ENCODE results near the gene SPSB2. TPM values are rescaled to one million over a fixed set of nuclear protein-coding genes. Genes with fewer than 3 reads are reported as not detected.
"Not testable (repeated sequence)": the region's sequence is repeated elsewhere in the genome, so short reads cannot be mapped to it uniquely, and the experiment has no call there.

Gene SPSB2
- polyA plus RNA-seq, 1 donor from 2014 or later: 12.8 TPM

DNA sequence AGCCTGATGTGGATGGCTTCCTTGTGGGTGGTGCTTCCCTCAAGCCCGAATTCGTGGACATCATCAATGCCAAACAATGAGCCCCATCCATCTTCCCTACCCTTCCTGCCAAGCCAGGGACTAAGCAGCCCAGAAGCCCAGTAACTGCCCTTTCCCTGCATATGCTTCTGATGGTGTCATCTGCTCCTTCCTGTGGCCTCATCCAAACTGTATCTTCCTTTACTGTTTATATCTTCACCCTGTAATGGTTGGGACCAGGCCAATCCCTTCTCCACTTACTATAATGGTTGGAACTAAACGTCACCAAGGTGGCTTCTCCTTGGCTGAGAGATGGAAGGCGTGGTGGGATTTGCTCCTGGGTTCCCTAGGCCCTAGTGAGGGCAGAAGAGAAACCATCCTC lies 2.8 kb downstream of the SPSB2 start:
- H3K4me2 ChIP-seq (ENCODE audit: low read length); H3K4me3 ChIP-seq (ENCODE audit: low read length); H3F3A ChIP-seq (ENCODE audit: insufficient read depth, low read length, poor library complexity, severe bottlenecking); H3K79me2 ChIP-seq (replicated peaks; ENCODE audit: insufficient read depth, low read length); H2AFZ ChIP-seq (ENCODE audit: low read depth, low read length); H3K36me3 ChIP-seq (ENCODE audit: insufficient read depth, low read length); H3K9me3 ChIP-seq (ENCODE audit: low read length); H3K27me3 ChIP-seq (ENCODE audit: insufficient read depth, low read depth, low read length); H3K9ac ChIP-seq (ENCODE audit: low read length); H3K9me2 ChIP-seq (ENCODE audit: insufficient read depth, low read length); H4K20me1 ChIP-seq (ENCODE audit: insufficient read depth); H3K27ac ChIP-seq (ENCODE audit: low read length): not testable (repeated sequence)

DNA sequence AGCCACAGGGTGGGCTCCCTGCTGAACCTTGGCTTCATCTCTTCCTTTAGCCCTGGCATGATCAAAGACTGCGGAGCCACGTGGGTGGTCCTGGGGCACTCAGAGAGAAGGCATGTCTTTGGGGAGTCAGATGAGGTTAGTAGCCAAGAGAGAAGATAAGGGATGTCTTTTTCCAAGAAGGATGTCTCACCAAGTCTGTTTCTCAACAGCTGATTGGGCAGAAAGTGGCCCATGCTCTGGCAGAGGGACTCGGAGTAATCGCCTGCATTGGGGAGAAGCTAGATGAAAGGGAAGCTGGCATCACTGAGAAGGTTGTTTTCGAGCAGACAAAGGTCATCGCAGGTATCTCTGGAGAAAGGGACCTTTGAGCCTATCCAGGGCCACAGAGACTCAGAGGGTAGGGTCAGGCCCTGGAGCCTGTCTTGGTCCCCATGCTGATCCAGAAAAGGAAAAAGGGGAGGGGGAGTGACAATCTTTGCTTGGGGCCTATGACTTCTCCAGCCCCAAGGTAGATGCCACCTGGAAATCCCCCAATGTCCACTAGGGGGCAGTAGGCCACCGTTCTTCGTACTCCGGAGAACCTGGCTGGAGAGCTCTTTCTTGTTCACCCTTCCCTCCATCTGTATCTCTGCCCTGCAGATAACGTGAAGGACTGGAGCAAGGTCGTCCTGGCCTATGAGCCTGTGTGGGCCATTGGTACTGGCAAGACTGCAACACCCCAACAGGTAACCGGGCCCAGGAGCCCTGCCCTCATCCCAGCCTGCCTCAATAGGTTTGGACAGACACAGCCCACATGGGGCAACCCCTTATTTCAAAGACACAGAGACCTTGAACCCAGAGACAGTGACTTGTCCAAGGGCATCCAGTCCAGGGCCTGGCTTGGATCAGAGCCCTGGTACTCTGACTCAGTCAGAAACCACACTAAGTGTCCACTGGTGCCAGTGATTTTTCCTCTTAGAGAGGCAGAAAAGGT lies 3.8 kb downstream of the SPSB2 start:
- H3K27ac ChIP-seq (ENCODE audit: low read length): peak overlapping the region; percentile 42
- H3K4me3 ChIP-seq (ENCODE audit: low read length): peak overlapping the region; percentile 83
- peak; percentile 78 for TF ChIP-seq SMC3 (conservative IDR thresholded peaks at IDR 0.05; ENCODE audit: poor library complexity)
- TF ChIP-seq TAF1 (IDR thresholded peaks at IDR 0.05; ENCODE audit: low read depth): no peak
- TF ChIP-seq POLR2AphosphoS5 (IDR thresholded peaks at IDR 0.05): no peak
- TF ChIP-seq, protein P1, sequence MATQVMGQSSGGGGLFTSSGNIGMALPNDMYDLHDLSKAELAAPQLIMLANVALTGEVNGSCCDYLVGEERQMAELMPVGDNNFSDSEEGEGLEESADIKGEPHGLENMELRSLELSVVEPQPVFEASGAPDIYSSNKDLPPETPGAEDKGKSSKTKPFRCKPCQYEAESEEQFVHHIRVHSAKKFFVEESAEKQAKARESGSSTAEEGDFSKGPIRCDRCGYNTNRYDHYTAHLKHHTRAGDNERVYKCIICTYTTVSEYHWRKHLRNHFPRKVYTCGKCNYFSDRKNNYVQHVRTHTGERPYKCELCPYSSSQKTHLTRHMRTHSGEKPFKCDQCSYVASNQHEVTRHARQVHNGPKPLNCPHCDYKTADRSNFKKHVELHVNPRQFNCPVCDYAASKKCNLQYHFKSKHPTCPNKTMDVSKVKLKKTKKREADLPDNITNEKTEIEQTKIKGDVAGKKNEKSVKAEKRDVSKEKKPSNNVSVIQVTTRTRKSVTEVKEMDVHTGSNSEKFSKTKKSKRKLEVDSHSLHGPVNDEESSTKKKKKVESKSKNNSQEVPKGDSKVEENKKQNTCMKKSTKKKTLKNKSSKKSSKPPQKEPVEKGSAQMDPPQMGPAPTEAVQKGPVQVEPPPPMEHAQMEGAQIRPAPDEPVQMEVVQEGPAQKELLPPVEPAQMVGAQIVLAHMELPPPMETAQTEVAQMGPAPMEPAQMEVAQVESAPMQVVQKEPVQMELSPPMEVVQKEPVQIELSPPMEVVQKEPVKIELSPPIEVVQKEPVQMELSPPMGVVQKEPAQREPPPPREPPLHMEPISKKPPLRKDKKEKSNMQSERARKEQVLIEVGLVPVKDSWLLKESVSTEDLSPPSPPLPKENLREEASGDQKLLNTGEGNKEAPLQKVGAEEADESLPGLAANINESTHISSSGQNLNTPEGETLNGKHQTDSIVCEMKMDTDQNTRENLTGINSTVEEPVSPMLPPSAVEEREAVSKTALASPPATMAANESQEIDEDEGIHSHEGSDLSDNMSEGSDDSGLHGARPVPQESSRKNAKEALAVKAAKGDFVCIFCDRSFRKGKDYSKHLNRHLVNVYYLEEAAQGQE (IDR thresholded peaks at IDR 0.05; ENCODE audit: borderline replicate concordance): no peak
- no peak for TF ChIP-seq EZH2 (IDR thresholded peaks at IDR 0.05; ENCODE audit: borderline replicate concordance, insufficient read depth, low read length, poor library complexity, severe bottlenecking)
- peak; percentile 90 for TF ChIP-seq RAD21 (conservative IDR thresholded peaks at IDR 0.05)
- TF ChIP-seq MXI1 (conservative IDR thresholded peaks at IDR 0.05; ENCODE audit: poor library complexity, severe bottlenecking): no peak
- TF ChIP-seq EP300 (conservative IDR thresholded peaks at IDR 0.05; ENCODE audit: poor library complexity, severe bottlenecking): no peak
- TF ChIP-seq, protein P2, sequence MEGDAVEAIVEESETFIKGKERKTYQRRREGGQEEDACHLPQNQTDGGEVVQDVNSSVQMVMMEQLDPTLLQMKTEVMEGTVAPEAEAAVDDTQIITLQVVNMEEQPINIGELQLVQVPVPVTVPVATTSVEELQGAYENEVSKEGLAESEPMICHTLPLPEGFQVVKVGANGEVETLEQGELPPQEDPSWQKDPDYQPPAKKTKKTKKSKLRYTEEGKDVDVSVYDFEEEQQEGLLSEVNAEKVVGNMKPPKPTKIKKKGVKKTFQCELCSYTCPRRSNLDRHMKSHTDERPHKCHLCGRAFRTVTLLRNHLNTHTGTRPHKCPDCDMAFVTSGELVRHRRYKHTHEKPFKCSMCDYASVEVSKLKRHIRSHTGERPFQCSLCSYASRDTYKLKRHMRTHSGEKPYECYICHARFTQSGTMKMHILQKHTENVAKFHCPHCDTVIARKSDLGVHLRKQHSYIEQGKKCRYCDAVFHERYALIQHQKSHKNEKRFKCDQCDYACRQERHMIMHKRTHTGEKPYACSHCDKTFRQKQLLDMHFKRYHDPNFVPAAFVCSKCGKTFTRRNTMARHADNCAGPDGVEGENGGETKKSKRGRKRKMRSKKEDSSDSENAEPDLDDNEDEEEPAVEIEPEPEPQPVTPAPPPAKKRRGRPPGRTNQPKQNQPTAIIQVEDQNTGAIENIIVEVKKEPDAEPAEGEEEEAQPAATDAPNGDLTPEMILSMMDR (IDR thresholded peaks at IDR 0.05; ENCODE audit: poor library complexity, severe bottlenecking): peak; percentile 94
- H4K20me1 ChIP-seq (ENCODE audit: insufficient read depth): no peaks in the 10 kb centered on the region
- H2AFZ ChIP-seq (ENCODE audit: low read depth, low read length): no peak overlapping the region
- H3K9ac ChIP-seq (ENCODE audit: low read length): peak overlapping the region; percentile 32
- no peaks in the 10 kb centered on the region for H3K27me3 ChIP-seq (ENCODE audit: insufficient read depth, low read depth, low read length)
- peaks cover 3% of the 10 kb centered on the region for H3F3A ChIP-seq (ENCODE audit: insufficient read depth, low read length, poor library complexity, severe bottlenecking)
- H3K4me2 ChIP-seq (ENCODE audit: low read length): peak overlapping the region; percentile 89
- H3K36me3 ChIP-seq (ENCODE audit: insufficient read depth, low read length): no peaks in the 10 kb centered on the region
- no peaks in the 10 kb centered on the region for H3K79me2 ChIP-seq (replicated peaks; ENCODE audit: insufficient read depth, low read length)
- H3K9me2 ChIP-seq (ENCODE audit: insufficient read depth, low read length): no peaks in the 10 kb centered on the region
- no peaks in the 10 kb centered on the region for H3K9me3 ChIP-seq (ENCODE audit: low read length)
